Measurements from ENCODE around the gene CCDC89.
"Not testable (repeated sequence)": the region's sequence is repeated elsewhere in the genome, so short reads cannot be mapped to it uniquely, and the experiment has no call there.

CCDC89 gene

GRCh38 chr11:85685125-85685819, 723 bp downstream of the CCDC89 start:
- no peak for DNase-seq

- peak; percentile 25 for DNase-seq
Measured at GRCh38 chr11:85682330-85683305, 3.4 kb downstream of the CCDC89 start.

GRCh38 chr11:85680897-85681296, 5.1 kb downstream of the CCDC89 start:
- no peak for DNase-seq

GRCh38 chr11:85679576-85679975, 6.4 kb downstream of the CCDC89 start:
- DNase-seq: no peak

GRCh38 chr11:85673393-85673792, 12.6 kb downstream of the CCDC89 start:
- no peak for DNase-seq

GRCh38 chr11:85672105-85672902, 13.7 kb downstream of the CCDC89 start:
- DNase-seq: no peak

GRCh38 chr11:85670949-85671663, 14.9 kb downstream of the CCDC89 start:
- not testable (repeated sequence) for DNase-seq

GRCh38 chr11:85668157-85668556, 17.8 kb downstream of the CCDC89 start:
- DNase-seq: no peak

- DNase-seq: no peak
Measured at GRCh38 chr11:85666687-85667086, 19.3 kb downstream of the CCDC89 start.

GRCh38 chr11:85665733-85666132, 20.3 kb downstream of the CCDC89 start:
- no peak for DNase-seq

- DNase-seq: peak; percentile 81
Measured at GRCh38 chr11:85664615-85665481, 21.1 kb downstream of the CCDC89 start, which contains the start of gene CREBZF. TSS of gene CREBZF (minus strand) at chr11:85665129. CDS start at chr11:85664875, 254 bp downstream.

GRCh38 chr11:85663753-85664614, 22.0 kb downstream of the CCDC89 start:
- DNase-seq: peak; percentile 35

- no peak for DNase-seq
Measured at GRCh38 chr11:85663080-85663752, 22.8 kb downstream of the CCDC89 start.

- no peak for DNase-seq
Measured at GRCh38 chr11:85661972-85662664, 23.9 kb downstream of the CCDC89 start.

- no peak for DNase-seq
Measured at GRCh38 chr11:85658180-85658579, 27.8 kb downstream of the CCDC89 start.

- DNase-seq: no peak
Measured at GRCh38 chr11:85656777-85657176, 29.2 kb downstream of the CCDC89 start.

GRCh38 chr11:85654343-85654742, 31.7 kb downstream of the CCDC89 start:
- DNase-seq: not testable (repeated sequence)

GRCh38 chr11:85652786-85653447, 33.1 kb downstream of the CCDC89 start:
- DNase-seq: no peak
